ENCODE measurements around the gene EMILIN2. TPM values are rescaled to one million over a fixed set of nuclear protein-coding genes. Genes with fewer than 3 reads are reported as not detected.

Gene EMILIN2
- total RNA-seq, 2 experiments from 2014 or later, result 3.2 to 3.3 TPM

DNA sequence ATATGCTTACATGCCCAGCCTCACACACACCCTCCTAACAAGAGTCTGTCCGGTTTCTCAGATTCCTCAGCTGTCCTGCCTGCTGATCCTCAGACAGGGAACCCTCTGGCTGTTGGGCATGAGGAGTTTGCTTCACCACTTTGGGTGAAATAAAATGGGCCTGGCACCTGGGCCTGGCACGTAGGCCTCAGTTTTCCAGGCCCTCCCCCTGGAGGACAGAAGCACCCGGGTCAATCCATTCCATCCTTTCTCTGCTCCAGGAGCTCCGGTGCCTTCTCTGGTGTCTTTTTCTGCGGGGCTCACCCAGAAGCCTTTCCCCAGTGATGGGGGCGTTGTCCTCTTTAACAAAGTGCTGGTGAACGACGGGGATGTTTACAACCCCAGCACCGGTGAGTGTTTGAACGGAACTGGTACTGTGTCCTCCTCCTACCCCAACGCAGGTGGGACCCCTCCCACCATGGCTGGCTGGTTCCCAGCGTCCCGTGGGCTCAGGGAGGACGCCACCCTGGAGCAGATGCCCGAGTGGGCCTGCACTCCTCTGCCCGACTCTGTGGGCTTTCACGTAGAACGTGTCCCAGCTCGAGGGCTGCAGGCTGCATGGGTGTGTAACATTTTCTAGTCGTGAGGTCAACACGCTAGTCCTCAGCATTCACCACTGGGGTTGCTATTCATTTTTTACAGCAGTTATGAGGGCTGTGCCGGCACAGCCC lies 62.8 kb downstream of the EMILIN2 start:
- no peak overlapping the region for H3K27ac ChIP-seq (ENCODE audit: low read depth in 1 of 2, low read length in 2 of 2)
- CTCF ChIA-PET, result no interaction called here
- TF ChIP-seq, protein P1, sequence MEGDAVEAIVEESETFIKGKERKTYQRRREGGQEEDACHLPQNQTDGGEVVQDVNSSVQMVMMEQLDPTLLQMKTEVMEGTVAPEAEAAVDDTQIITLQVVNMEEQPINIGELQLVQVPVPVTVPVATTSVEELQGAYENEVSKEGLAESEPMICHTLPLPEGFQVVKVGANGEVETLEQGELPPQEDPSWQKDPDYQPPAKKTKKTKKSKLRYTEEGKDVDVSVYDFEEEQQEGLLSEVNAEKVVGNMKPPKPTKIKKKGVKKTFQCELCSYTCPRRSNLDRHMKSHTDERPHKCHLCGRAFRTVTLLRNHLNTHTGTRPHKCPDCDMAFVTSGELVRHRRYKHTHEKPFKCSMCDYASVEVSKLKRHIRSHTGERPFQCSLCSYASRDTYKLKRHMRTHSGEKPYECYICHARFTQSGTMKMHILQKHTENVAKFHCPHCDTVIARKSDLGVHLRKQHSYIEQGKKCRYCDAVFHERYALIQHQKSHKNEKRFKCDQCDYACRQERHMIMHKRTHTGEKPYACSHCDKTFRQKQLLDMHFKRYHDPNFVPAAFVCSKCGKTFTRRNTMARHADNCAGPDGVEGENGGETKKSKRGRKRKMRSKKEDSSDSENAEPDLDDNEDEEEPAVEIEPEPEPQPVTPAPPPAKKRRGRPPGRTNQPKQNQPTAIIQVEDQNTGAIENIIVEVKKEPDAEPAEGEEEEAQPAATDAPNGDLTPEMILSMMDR (IDR thresholded peaks at IDR 0.05), result no peak
- peaks cover 32% of the 10 kb centered on the region for H3K36me3 ChIP-seq (ENCODE audit: insufficient read depth, low read length)
- H3K4me3 ChIP-seq (ENCODE audit: low read length), result no peak overlapping the region
- peaks cover 19% of the 10 kb centered on the region for H3K4me1 Mint-ChIP-seq (ENCODE audit: low read depth)
- no peaks in the 10 kb centered on the region for H3K9me3 ChIP-seq (ENCODE audit: control insufficient read depth in 1 of 2, insufficient read depth in 1 of 2, low read length in 2 of 2)
- H3K27me3 ChIP-seq (ENCODE audit: control insufficient read depth in 1 of 2, insufficient read depth in 2 of 2, low read length in 2 of 2), result no peaks in the 10 kb centered on the region
- peak overlapping the region; percentile 15 for H3K4me3 Mint-ChIP-seq
- no peaks in the 10 kb centered on the region for H3K9me3 Mint-ChIP-seq
- POLR2A ChIA-PET, result no interaction called here
- intact Hi-C loops (cut with DNase I, micrococcal nuclease), result loop anchor here in 1 of 2 experiments (5.0 kb wide), 1 partner anchor 102 kb away; no protein-coding TSS in a partner anchor
- H3K4me1 ChIP-seq (ENCODE audit: insufficient read depth, low read length), result peaks cover 23% of the 10 kb centered on the region
- H3K36me3 Mint-ChIP-seq (ENCODE audit: low read depth), result peaks cover 38% of the 10 kb centered on the region
- ATAC-seq (ENCODE audit: poor library complexity) (no peak), DNase-seq (no peak)
- H3K27me3 Mint-ChIP-seq, result no peaks in the 10 kb centered on the region
- peak overlapping the region; percentile 78 for H3K27ac Mint-ChIP-seq

DNA sequence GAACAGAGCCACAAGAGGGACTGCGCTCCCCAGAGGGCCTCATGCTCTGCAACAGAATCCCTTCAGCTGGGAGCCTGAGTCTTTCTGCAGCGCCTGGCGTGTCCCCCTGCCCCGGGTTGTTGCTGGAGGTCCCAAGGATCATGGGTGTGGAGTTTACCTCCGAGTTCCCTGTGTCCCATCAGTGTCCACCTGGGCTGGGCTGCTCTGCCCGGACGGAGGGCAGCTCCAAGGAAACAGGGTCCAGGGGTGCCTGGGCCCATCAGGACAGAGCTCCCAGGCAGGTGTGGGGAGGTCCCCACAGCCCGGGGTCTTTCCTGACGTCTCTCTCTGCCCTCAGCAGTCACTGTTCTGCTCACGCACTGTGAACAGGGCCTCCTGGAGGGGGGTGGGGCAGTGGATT lies 63.5 kb downstream of the EMILIN2 start:
- peaks cover 19% of the 10 kb centered on the region for H3K4me1 Mint-ChIP-seq (ENCODE audit: low read depth)
- TF ChIP-seq, protein P1 (IDR thresholded peaks at IDR 0.05), result no peak
- ATAC-seq (ENCODE audit: poor library complexity) (no peak), DNase-seq (no peak)
- Histone ChIP-seq H3K36me3 (ENCODE audit: insufficient read depth, low read length) (peaks cover 38% of the 10 kb centered on the region), H3K4me1 (ENCODE audit: insufficient read depth, low read length) (peaks cover 23% of the 10 kb centered on the region), H3K27me3 (ENCODE audit: control insufficient read depth in 1 of 2, insufficient read depth in 2 of 2, low read length in 2 of 2) (no peaks in the 10 kb centered on the region), H3K4me3 (ENCODE audit: low read length) (no peak overlapping the region), H3K27ac (ENCODE audit: low read depth in 1 of 2, low read length in 2 of 2) (no peak overlapping the region), H3K9me3 (ENCODE audit: control insufficient read depth in 1 of 2, insufficient read depth in 1 of 2, low read length in 2 of 2) (no peaks in the 10 kb centered on the region)
- peaks cover 45% of the 10 kb centered on the region for H3K36me3 Mint-ChIP-seq (ENCODE audit: low read depth)
- peak overlapping the region; percentile 53 for H3K27ac Mint-ChIP-seq
- no peak overlapping the region for H3K4me3 Mint-ChIP-seq
- H3K9me3 Mint-ChIP-seq, result no peaks in the 10 kb centered on the region
- no peaks in the 10 kb centered on the region for H3K27me3 Mint-ChIP-seq
- POLR2A ChIA-PET, result interaction anchor here (0.5 kb wide), 1 partner anchor 13 kb away, joined by 3 read pairs; no protein-coding TSS in a partner anchor
- intact Hi-C loops (cut with DNase I, micrococcal nuclease), result no loop called here
- CTCF ChIA-PET, result no interaction called here

DNA sequence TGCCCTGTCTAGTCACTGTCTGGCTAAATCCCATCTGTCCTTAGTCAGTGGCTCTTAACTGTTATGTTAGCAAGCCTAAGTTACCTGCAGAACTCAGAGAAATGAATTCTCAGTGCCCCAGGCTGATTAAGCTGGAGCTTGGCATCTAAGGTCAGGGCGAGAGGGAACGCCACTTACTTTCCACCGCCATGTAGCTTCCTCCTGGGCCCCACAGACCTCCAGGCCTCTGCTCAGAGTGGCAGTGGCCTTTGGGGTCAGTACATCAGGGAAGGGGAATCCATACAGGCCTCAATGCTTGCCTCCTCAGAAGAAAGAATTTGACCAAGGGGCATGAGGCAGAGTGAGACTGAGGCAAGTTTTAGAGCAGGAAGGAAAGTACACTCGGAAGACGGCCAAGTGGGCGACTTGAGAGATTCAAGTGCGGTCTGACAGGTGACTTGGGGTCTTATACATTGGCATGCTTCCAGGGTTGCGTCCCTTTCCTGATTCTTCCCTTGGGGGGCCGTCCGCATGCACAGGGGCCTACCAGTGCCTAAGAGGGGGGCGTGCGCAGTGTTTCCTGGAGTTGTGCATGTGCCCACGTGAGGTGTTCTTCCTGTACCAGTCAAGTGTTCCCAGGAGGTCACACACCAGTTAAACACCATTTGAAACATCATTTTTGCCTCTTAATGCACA lies 64.1 kb downstream of the EMILIN2 start:
- intact Hi-C loops (cut with DNase I, micrococcal nuclease), result no loop called here
- H3K4me3 ChIP-seq (ENCODE audit: low read length), result no peak overlapping the region
- DNase-seq (no peak), ATAC-seq (ENCODE audit: poor library complexity) (no peak)
- H3K9me3 Mint-ChIP-seq, result no peaks in the 10 kb centered on the region
- H3K36me3 Mint-ChIP-seq (ENCODE audit: low read depth), result peaks cover 50% of the 10 kb centered on the region
- H3K27ac ChIP-seq (ENCODE audit: low read depth in 1 of 2, low read length in 2 of 2), result no peak overlapping the region
- TF ChIP-seq, protein P1 (IDR thresholded peaks at IDR 0.05), result no peak
- H3K36me3 ChIP-seq (ENCODE audit: insufficient read depth, low read length), result peaks cover 43% of the 10 kb centered on the region
- no peaks in the 10 kb centered on the region for H3K27me3 Mint-ChIP-seq
- peak overlapping the region; percentile 53 for H3K27ac Mint-ChIP-seq
- H3K4me3 Mint-ChIP-seq, result no peak overlapping the region
- H3K4me1 ChIP-seq (ENCODE audit: insufficient read depth, low read length), result peaks cover 17% of the 10 kb centered on the region
- no peaks in the 10 kb centered on the region for H3K27me3 ChIP-seq (ENCODE audit: control insufficient read depth in 1 of 2, insufficient read depth in 2 of 2, low read length in 2 of 2)
- POLR2A ChIA-PET, result interaction anchor here (0.5 kb wide), 1 partner anchor 13 kb away, joined by 3 read pairs; no protein-coding TSS in a partner anchor
- peaks cover 16% of the 10 kb centered on the region for H3K4me1 Mint-ChIP-seq (ENCODE audit: low read depth)
- H3K9me3 ChIP-seq (ENCODE audit: control insufficient read depth in 1 of 2, insufficient read depth in 1 of 2, low read length in 2 of 2), result no peaks in the 10 kb centered on the region
- CTCF ChIA-PET, result no interaction called here
